Vein endothelial cell (primary cell): Measurements from ENCODE around the gene ZNF440. TPM values are rescaled to one million over a fixed set of nuclear protein-coding genes. Genes with fewer than 3 reads are reported as not detected.

Source experiments
- total RNA-seq: library from RNA; depleted of rRNA; stranded (reverse); fragments of >200 nt; gene quantifications from 2 replicates; pipeline ENCODE4 v1.2.3, GENCODE V29; 2012

ZNF440 gene
- total RNA-seq, result 8.2 and 9.7 TPM in 2 replicates

DNA sequence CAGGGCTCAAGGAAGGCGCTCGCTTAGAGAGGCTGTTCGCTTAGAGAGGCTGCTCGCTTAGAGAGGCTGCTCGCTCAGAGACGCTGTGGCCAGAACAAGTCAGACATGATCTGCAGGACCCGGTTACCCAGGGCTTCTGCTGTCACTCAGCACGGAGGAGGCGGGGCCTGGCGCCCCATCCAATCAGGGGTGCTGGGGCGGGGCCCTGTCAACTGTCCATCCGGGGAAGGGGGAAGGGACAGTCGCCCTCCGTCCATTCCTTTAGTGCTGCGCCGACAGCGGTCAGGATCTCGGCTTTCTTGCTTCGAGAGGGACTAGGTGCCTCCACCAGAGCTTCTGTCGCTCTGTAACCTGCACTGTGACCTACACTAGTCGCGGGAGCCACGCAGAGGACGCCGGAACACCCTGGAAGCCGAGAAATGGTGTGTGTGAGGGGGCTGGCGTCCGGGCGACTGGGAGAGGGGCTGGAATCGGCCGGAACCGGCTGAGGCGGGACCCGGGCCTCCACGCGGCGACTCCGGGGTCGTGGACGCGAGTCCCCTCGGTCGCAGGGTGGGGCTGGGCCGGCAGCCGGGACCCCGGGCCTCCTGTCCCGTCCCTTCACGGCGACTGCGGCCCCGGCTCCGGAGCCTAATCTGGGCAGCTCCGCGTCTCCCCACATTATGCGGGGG, at the start of gene ZNF440:
Gene ZNF440 (plus strand): TSS at position 245 of the 671 bp plus-strand sequence. CDS start 175 bp downstream, at position 420.

DNA sequence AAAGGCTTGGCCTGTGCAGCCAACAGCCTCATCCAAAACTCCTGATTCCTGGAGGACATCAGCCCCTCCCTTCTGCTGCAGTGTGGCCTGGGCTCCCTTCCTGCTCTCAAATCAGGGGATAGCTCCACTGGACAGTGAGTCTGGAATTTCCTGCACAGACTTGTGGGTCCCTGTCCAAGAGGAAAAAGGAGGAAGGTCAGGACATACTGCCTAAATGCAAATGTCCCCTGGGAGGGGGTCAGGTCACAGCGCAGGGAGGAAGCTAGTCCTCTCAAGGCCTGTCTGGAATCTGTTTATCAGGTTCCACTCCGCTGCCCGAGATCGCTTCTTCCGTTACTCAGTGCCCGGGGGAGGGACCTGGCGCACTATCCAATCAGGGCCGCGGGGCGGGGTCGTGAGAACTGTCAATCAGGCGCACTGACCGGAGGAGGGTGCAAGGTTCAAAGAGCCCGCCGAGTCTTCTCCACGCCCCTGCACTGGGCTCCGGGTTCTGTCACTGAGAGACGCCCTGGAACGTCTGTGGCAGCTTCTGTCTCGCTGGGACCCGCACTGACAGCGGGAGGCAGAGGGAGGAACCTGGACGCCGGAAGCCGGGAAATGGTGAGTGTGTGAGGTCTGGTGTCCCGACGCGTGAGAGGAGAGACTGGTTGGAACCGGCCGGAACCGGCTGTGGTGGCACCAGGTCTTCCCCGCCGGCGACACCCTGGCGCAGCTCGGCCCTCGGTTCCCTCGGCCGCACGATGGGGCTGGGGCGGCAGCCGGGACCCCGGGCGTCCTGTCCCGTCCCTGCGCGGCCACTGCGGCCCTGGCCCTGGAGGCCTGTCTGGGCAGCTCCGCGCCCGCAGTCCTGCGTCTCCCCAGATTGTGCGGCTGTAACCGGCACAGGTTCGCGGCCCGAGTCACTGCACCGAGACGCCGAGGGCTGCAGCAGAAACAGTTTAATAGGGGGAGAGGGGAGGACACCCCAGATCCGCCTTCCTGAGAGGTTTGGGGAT, 47.2 kb upstream of the ZNF440 start, which contains the start of gene ZNF441:
Gene ZNF441 (plus strand): TSS at position 404 of the 995 bp plus-strand sequence. CDS start 194 bp downstream, at position 598.

DNA sequence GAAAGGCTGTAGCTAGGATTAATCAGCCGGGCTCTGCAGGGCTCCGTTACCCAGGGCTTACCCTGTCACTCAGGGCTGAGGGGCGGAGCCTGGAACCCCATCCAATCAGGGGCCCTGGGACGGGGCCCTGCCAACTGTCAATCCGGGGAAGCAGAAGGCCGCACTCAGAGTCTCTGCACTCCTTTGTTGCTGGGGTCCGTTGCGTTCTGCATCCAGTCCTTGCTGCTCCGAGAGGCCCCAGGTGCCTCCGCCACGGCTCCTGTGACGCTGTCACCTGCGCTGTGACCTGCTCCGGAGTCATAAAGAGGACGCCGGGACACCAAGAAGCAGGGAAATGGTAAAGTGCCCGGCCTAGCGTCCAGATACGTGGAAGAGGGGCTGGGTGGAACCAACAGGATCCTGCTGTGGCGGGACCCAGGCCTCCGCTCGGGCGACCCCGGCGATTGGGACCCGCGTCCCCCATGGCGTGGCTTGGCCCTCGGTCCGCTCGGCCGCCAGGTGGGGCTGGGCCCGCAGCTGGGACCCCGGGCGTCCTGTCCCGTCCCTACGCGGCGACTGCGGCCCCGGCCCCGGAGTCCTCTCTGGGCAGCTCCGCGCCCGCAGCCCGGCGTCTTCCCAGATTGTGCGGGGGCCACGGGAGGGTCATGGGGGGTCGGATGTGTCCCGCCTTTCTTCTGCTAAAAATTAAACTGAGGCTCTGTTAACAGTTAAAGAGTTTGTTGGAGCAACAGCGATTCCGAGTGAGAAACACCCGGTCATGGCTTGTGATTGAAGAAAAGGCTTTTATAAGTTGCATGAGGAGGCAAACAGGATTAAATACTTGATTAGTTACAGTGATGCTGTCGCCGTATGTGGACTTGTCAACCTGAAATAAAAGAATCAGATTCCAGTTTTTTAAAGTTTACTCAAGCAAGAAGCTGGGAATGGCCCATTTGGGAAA, 15.4 kb upstream of the ZNF440 start, which contains the start of gene ZNF491:
Gene ZNF491 (plus strand): TSS at position 133 of the 940 bp plus-strand sequence. CDS start 7,431 bp downstream, outside the sequence.

DNA sequence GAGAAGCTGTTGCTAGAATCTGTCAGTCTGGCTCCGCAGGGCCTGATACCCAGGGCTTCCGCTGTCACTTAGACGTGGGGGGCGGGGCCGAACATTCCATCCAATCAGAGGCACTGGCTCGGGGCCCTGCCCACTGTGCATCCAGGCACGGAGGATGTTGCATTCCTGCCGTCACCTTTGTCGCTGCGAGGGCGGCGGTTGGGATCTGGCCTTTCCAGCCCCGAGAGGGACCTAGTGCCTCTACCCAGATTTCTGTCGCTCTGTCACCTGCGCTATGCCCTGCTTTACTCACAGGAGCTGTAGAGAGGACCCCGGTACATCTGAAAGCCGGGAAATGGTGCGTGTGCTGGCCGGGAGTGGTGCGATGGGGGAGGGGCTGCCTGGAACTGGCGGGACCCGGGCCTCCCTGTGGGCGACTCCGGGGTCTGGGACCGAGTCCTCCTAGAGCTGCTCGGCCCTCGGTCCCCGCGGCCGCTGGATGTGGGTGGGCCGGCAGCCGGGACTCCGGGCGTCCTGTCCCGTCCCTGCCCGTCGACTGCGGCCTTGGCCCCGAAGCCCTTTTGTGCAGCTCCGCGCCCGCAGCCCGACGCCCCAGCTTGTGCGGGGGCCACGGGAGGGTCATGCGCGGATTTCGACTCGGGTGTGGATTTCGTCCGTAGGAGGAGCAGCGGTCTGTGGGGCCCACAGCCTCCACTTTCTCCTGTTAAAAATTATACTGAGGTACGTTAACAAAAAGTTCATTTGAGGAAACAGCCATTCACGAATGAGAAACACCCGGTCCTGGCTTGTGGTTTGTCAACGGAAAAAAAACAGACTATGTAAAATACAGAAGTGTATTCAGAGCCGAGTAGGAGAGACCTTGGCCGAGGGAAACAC, 34.8 kb downstream of the ZNF440 start, which contains the start of gene ZNF439:
Gene ZNF439 (plus strand): TSS at position 133 of the 876 bp plus-strand sequence. CDS start 142 bp downstream, at position 275.

Other genes starting within 250 kb of the ZNF440 start
- gene ACP5, start 236.6 kb upstream of the ZNF440 start, total RNA-seq, result under 0.01 TPM in 1 of 2 replicates, not detected in the other
- 20.9 and 21.1 TPM in 2 replicates for gene ZNF627, start 216.8 kb upstream of the ZNF440 start, total RNA-seq
- gene ZNF823, start 75.3 kb upstream of the ZNF440 start, total RNA-seq, result 6.9 and 9.9 TPM in 2 replicates
- 5.6 and 6.4 TPM in 2 replicates for gene ZNF441, start 47.3 kb upstream of the ZNF440 start, total RNA-seq
- 0.65 and 1.8 TPM in 2 replicates for gene ZNF491, start 15.8 kb upstream of the ZNF440 start, total RNA-seq
- gene ZNF439, start 34.5 kb downstream of the ZNF440 start, total RNA-seq, result 0.33 and 3.4 TPM in 2 replicates
- gene ZNF69, start 73.5 kb downstream of the ZNF440 start, total RNA-seq, result 3.3 and 12.8 TPM in 2 replicates
- gene ZNF700, start 110.8 kb downstream of the ZNF440 start, total RNA-seq, result 5.2 and 8.0 TPM in 2 replicates
- gene ZNF763, start 150.8 kb downstream of the ZNF440 start, total RNA-seq, result 0.33 and 2.4 TPM in 2 replicates
- gene ZNF433, start 221.4 kb downstream of the ZNF440 start, total RNA-seq, result 0.98 and 1.8 TPM in 2 replicates
- 0.67 TPM in 1 of 2 replicates, not detected in the other for gene ZNF878, start 238.7 kb downstream of the ZNF440 start, total RNA-seq